Natural killer cell (primary cell): Measurements from ENCODE around the gene AIF1L. TPM values are rescaled to one million over a fixed set of nuclear protein-coding genes. Genes with fewer than 3 reads are reported as not detected.

Source experiments
- ATAC-seq, 3 donors: fragments of 150-1000 bp in 2 of 3; fragments of 200-7000 bp in 1 of 3; cut with Tn5 transposase; 1 replicate in 1 of 3; 2 replicates in 2 of 3; pipeline ENCODE4 v1.10.0; 2021; ENCODE audit warnings: mild to moderate bottlenecking in 2 of 3, moderate library complexity in 2 of 3
- DNase-seq, 2 donors: peaks; one replicate each; pipeline versions ENCODE4 v3.0.0 to v3.0.0-alpha.2; 2013 to 2021; ENCODE audit warnings: mixed read lengths in 1 of 2
- H3K27ac ChIP-seq: one replicate; pipeline ENCODE4 v1.5.1; 2013; ENCODE audit warnings: mild to moderate bottlenecking, low read length
- H3K27me3 ChIP-seq: one replicate; pipeline ENCODE4 v1.6.1; 2013; ENCODE audit warnings: low read length; ENCODE audit not compliant: control insufficient read depth, insufficient read depth
- H3K36me3 ChIP-seq: one replicate; pipeline ENCODE4 v1.6.1; 2013; ENCODE audit warnings: low read length; ENCODE audit not compliant: control insufficient read depth, insufficient read depth
- H3K4me1 ChIP-seq: one replicate; pipeline ENCODE4 v1.6.1; 2013; ENCODE audit warnings: low read length; ENCODE audit not compliant: control insufficient read depth, insufficient read depth
- H3K4me3 ChIP-seq: one replicate; pipeline ENCODE4 v1.5.1; 2013; ENCODE audit warnings: low read length
- H3K9me3 ChIP-seq: one replicate; pipeline ENCODE4 v1.6.1; 2013; ENCODE audit warnings: low read length; ENCODE audit not compliant: control insufficient read depth, insufficient read depth
- H3K27ac Mint-ChIP-seq, 2 donors: one replicate each; pipeline ENCODE4 v1.8.0; 2022; ENCODE audit warnings: mild to moderate bottlenecking in 2 of 2, mixed read lengths in 2 of 2, moderate library complexity in 1 of 2
- H3K27me3 Mint-ChIP-seq, 2 donors: one replicate each; pipeline ENCODE4 v1.8.0; 2022; ENCODE audit warnings: low read depth in 2 of 2, mixed read lengths in 2 of 2
- H3K36me3 Mint-ChIP-seq: one replicate; pipeline ENCODE4 v1.8.0; 2022; ENCODE audit warnings: mixed read lengths
- H3K4me1 Mint-ChIP-seq, 2 donors: one replicate each; pipeline ENCODE4 v1.8.0; 2022; ENCODE audit warnings: mixed read lengths in 2 of 2
- H3K4me3 Mint-ChIP-seq: one replicate; pipeline ENCODE4 v1.8.0; 2022; ENCODE audit warnings: mild to moderate bottlenecking, moderate library complexity, mixed read lengths
- H3K9me3 Mint-ChIP-seq, 2 donors: one replicate each; pipeline ENCODE4 v1.8.0; 2022; ENCODE audit warnings: mixed read lengths in 2 of 2
- WGBS: methylation state at CpG from one replicate; pipeline ENCODE4 v1.1.7; 2013; ENCODE audit warnings: missing lambda C conversion rate; ENCODE audit not compliant: insufficient coverage; 5-methylcytosine and 5-hydroxymethylcytosine counted together
- intact Hi-C: fragments of 100-400 bp; cut with micrococcal nuclease; formaldehyde crosslinking; loops from one replicate; pipeline ENCODE4 v1.14.2; 2022
- total RNA-seq, 4 donors: library from RNA; stranded (reverse); fragments of 120-200 nt in 1 of 4; gene quantifications; one replicate each; pipeline versions ENCODE4 v1.2.3 to v1.2.4, GENCODE V29; 2013 to 2022
- TF ChIP-seq, protein P1 (sequence below): fragments of 200-600 bp; IDR thresholded peaks from one replicate; pipeline ENCODE4 v1.8.0; 2022; ENCODE audit warnings: antibody characterized with exemption

The AIF1L gene
- total RNA-seq, 3 donors from 2014 or later (not counting 1 experiment from before 2014, with no cell fraction given) = not detected

DNA sequence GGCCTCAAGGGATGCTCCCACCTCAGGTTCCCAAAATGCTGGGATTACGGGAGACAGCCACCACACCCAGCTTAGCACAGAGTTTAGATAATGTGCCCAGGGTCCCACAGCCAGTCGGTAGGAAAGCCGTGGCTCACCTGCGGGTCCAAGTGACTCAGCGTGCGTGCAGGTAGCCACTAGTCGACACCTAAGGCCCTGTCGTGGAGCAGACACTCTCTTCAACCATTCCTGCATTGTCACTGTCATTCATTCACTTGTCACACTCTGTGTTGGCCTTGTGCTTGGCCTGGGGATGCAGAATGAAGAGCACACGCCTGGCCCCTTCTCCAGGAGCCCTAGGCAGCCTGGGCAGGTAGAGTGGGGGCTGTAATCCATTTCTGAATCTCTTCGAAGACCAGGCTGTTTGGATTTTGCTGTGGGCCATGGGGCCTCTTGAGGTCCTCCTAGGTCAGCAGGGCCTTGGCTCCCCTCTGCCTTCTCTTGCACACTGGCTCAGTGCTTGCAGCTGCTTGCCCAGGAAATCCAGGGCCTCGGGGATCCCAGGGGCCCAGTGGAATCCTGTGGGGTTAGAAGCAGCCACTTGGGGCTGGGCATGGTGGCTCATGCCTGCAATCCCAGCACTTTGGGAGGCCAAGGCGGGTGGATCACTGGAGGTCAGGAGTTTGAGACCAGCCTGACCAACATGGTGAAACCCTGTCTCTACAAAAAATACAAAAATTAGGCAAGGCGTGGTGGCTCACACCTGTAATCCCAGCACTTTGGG lies 6.1 kb upstream of the AIF1L start:
- TF ChIP-seq, protein P1, sequence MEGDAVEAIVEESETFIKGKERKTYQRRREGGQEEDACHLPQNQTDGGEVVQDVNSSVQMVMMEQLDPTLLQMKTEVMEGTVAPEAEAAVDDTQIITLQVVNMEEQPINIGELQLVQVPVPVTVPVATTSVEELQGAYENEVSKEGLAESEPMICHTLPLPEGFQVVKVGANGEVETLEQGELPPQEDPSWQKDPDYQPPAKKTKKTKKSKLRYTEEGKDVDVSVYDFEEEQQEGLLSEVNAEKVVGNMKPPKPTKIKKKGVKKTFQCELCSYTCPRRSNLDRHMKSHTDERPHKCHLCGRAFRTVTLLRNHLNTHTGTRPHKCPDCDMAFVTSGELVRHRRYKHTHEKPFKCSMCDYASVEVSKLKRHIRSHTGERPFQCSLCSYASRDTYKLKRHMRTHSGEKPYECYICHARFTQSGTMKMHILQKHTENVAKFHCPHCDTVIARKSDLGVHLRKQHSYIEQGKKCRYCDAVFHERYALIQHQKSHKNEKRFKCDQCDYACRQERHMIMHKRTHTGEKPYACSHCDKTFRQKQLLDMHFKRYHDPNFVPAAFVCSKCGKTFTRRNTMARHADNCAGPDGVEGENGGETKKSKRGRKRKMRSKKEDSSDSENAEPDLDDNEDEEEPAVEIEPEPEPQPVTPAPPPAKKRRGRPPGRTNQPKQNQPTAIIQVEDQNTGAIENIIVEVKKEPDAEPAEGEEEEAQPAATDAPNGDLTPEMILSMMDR = no peak
- Histone ChIP-seq H3K27me3 (peaks cover 5% of the 10 kb centered on the region), H3K4me1 (no peaks in the 10 kb centered on the region), H3K36me3 (no peaks in the 10 kb centered on the region), H3K9me3 (no peaks in the 10 kb centered on the region), H3K27ac (no peak overlapping the region), H3K4me3 (no peak overlapping the region)
- intact Hi-C loops = no loop called here
- no peaks in the 10 kb centered on the region for H3K4me1 Mint-ChIP-seq
- H3K36me3 Mint-ChIP-seq = no peaks in the 10 kb centered on the region
- H3K27me3 Mint-ChIP-seq = peaks cover 2 to 14% of the 10 kb centered on the region in 2 donors
- no peak for ATAC-seq
- no peak for DNase-seq
- H3K4me3 Mint-ChIP-seq = no peak overlapping the region
- 83% methylated on average over 13 of the region's 13 CpGs for WGBS
- no peaks in the 10 kb centered on the region for H3K9me3 Mint-ChIP-seq
- no peak overlapping the region for H3K27ac Mint-ChIP-seq

- H3K27me3 Mint-ChIP-seq = peaks cover 7 to 20% of the 10 kb centered on the region in 2 donors
- H3K36me3 Mint-ChIP-seq = no peaks in the 10 kb centered on the region
- DNase-seq (no peak), ATAC-seq (no peak)
- H3K9me3 Mint-ChIP-seq = no peaks in the 10 kb centered on the region
- intact Hi-C loops = no loop called here
- H3K36me3 ChIP-seq = no peaks in the 10 kb centered on the region
- H3K27ac Mint-ChIP-seq = no peak overlapping the region
- H3K9me3 ChIP-seq = no peaks in the 10 kb centered on the region
- WGBS = 87% methylated on average over 19 of the region's 19 CpGs
- no peaks in the 10 kb centered on the region for H3K4me1 Mint-ChIP-seq
- no peak overlapping the region for H3K27ac ChIP-seq
- H3K4me3 Mint-ChIP-seq = no peak overlapping the region
- TF ChIP-seq, protein P1 = no peak
- peaks cover 9% of the 10 kb centered on the region for H3K27me3 ChIP-seq
- H3K4me3 ChIP-seq = no peak overlapping the region
- no peaks in the 10 kb centered on the region for H3K4me1 ChIP-seq
Observed at GRCh38 chr9:131091352-131091992, 4.9 kb upstream of the AIF1L start.

- DNase-seq (no peak), ATAC-seq (no peak)
- Histone ChIP-seq H3K27me3 (peaks cover 9% of the 10 kb centered on the region), H3K36me3 (no peaks in the 10 kb centered on the region), H3K27ac (no peak overlapping the region), H3K4me1 (peaks cover 2% of the 10 kb centered on the region), H3K9me3 (no peaks in the 10 kb centered on the region), H3K4me3 (no peak overlapping the region)
- Mint-ChIP-seq H3K4me1 (no peaks in the 10 kb centered on the region), H3K36me3 (no peaks in the 10 kb centered on the region), H3K9me3 (no peaks in the 10 kb centered on the region), H3K4me3 (no peak overlapping the region), H3K27ac (no peak overlapping the region), H3K27me3 (peaks cover 8 to 22% of the 10 kb centered on the region in 2 donors)
- intact Hi-C loops = no loop called here
- TF ChIP-seq, protein P1 = no peak
- WGBS = 83% methylated on average over 6 of the region's 6 CpGs
Observed at GRCh38 chr9:131092030-131092429, 4.3 kb upstream of the AIF1L start.
